GM18870 (cell line): ENCODE results near the gene DNAJC1.

Experiments used
- ATAC-seq: cut with Tn5 transposase; IDR thresholded peaks from one replicate; pipeline ENCODE4 v1.9.1; 2021; ENCODE audit warnings: moderate library complexity; ENCODE audit not compliant: unreplicated experiment

Gene DNAJC1

DNA sequence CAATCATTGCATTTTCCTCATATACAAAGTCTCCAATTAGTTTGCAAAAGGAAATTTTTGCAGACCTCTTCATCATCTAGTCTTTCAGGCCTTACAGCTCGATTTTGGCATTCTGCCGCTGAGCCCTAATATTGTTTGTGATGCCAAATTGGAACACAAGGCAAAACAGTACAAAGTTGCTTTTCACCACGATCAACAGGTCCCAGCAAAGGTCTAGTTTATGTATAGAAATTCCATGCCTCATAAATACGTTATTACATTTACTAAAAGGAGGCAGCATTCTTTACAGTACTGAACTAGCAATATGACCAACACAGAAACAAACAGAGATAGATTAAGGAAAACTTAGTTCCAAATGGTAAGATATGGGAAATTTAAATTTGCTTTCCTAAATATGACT lies 7.0 kb upstream of the DNAJC1 start:
- ATAC-seq, result no peak

- no peak for ATAC-seq
Observed at GRCh38 chr10:22006379-22006884, 2.9 kb upstream of the DNAJC1 start.

DNA sequence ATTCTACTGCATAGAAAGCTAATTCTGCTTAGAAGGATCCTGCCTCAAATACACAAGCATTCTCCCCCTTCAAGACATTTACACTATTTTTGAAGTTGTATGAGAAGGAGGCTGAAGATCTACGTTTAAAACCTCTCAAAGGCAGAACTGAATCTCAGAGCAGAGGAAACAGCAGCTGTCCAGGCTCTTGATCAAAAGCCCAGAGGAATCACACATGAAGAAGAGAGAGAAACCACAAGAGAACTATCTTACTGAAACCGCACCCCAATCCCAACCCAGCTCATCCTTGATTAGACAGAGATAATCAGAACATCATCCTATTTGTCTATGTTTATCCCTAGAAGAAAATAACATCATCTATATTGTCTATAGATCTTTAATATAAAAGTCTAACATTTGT lies 2.2 kb upstream of the DNAJC1 start:
- ATAC-seq, result no peak

DNA sequence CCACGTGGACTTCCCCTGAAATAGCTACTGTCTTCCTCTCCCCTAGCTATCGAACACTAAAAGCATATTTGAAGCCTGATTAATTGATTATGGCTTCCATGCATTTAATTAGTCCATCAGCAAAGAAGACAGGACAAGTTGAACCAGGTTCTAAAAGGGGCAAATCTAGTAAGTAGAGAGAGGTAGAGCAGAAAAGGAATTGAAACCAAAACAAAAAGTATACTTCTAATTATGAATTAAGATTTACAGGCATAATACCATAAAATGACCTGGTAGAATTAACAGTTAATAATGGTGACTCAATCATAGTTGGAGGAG lies 393 bp upstream of the DNAJC1 start:
- no peak for ATAC-seq

GRCh38 chr10:22002591-22003176 lies 846 bp downstream of the DNAJC1 start:
- peak; percentile 18 for ATAC-seq

GRCh38 chr10:21995557-21995956 lies 8.0 kb downstream of the DNAJC1 start:
- ATAC-seq, result no peak

- no peak for ATAC-seq
Observed at GRCh38 chr10:21993360-21994001, 10.0 kb downstream of the DNAJC1 start.

GRCh38 chr10:21991785-21992184 lies 11.7 kb downstream of the DNAJC1 start:
- no peak for ATAC-seq

GRCh38 chr10:21990449-21990848 lies 13.1 kb downstream of the DNAJC1 start:
- ATAC-seq, result no peak

DNA sequence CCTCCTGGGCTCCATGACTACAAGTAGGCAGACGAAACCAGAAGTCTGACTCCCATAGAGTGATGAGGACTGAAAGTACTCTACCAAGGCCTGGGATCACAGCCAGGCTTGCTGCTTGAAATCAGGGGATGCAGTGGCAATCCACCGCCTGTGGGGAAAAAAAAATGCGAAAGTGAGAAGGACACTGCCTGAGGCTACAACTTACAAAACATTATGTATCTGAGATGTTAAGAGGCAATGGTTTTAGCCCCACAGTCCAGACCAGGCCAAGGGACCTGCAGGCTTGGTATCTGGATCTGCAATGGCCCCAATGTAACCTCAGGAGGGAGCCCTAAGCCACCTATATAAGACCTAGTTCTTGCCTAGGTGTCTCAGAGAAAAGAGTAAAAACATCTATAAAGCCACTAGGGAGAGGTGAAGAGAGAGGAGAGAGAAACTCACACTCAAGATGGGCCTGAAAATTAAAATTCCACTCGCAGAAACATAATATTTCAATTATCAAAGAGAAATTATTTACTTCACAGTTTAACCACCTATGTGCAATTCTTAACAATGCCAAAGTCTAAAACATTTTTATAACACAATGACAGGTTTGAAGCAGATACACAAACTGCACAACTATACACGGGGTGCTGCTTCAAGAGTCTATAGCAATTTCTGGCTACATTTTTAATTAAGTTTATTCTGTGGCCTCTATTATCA lies 13.9 kb downstream of the DNAJC1 start:
- ATAC-seq, result peak; percentile 92

- ATAC-seq, result no peak
Observed at GRCh38 chr10:21985541-21985940, 18.0 kb downstream of the DNAJC1 start.

DNA sequence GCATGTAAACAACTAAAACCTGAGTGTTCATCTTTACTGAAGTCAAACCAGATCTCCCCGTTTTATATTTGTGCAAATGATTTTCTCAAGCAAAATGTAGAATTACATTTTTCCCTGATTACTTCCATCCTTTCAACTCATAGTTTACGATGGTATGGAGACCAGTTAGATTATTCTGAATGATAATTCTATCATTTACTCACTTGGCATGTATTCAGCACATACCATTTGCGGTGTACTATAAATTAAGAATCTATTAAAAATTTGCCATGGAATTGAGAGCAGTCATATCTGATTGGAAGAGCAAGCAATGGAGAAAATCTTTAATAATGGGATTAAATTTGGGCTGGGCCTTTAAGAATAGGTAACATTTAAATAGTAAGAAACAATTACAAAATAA lies 22.4 kb downstream of the DNAJC1 start:
- no peak for ATAC-seq

DNA sequence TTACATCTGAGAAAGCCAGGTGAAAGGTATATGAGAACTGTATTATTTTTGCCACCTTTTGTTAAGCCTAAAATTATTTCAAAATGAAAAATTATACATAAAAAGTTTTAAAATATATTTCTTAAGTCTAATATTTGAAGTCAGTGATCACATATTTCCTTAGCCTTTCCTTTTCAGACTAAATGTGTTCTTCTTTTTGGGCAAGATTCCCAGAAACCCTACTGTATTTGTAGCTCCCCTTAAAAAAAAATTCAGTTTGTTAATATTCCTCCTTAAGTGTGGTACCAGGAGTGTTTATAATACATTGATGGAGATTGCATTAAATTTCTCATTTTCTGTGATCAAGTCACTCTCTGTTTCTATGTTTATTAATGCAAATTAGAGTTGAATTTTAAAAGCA lies 22.8 kb downstream of the DNAJC1 start:
- ATAC-seq, result no peak

DNA sequence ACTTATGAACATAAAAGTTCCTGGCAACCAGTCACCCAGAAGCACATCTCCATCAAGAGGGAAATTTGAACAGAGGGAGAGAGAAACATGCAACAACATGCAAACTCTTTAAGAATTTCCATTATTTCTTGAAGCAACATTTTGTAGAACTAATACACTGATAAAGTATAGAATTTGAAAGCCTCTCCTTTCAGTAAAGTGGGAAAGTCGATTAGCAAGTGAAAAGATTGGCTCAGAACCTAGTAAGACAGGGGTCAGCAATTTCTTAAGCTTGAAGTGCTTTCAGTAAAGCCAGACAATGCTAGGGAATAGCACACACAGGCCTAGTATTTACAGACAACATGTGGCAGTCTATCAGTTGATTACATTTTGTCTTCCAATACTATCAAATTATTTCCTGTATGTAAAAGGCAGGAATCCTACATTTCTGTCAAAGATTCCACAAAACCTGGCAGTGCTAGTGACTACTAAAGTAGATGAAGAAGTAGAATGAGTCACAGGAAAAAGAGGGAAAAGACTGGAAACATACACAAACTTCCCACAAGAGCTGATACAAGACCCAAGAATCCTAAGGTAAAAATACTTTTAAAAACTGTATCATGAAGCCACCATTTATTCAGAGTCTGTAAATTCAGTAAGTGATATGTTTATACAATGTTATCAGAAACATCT lies 25.2 kb downstream of the DNAJC1 start:
- no peak for ATAC-seq

DNA sequence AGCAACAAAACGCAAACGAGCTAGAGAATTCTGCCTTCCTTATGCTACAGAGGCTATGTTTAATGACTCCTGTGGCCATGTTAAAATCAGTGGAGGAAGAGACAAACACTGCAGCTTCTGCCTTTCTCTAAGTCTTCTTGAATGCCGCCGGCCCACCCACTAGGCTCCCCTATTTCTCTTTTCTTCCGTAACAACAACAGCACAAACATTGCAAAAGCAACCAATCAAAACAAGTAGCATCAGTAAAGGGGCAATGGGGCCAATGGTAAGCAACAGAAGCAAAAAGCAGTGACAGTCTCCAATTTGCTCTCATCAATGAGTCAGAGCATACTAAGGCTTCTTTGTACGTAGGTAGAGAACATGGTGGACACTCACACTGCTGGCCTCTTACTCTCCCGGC lies 26.8 kb downstream of the DNAJC1 start:
- no peak for ATAC-seq

DNA sequence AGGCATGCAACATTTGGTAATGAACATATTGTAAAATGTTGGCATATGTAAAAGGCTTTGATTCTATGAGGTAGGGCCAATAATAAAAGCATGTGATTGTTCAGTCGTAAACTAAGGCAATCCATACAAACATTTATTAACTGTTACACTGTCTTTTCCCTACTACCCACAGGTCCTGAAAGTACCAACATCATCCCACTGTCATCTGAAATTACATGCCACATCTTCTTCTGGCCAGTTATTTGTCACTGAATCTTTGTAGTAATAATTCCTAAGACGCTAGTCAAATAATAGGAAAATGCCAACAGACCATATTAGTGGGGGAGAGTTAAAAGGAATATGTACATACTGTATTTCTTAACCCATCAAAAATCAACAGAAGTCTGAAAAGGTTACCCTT lies 27.2 kb downstream of the DNAJC1 start:
- no peak for ATAC-seq

GRCh38 chr10:21975378-21975990 lies 28.0 kb downstream of the DNAJC1 start:
- ATAC-seq, result no peak

GRCh38 chr10:21972584-21972983 lies 30.9 kb downstream of the DNAJC1 start:
- ATAC-seq, result no peak

- ATAC-seq, result no peak
Observed at GRCh38 chr10:21969326-21970287, 33.9 kb downstream of the DNAJC1 start.

DNA sequence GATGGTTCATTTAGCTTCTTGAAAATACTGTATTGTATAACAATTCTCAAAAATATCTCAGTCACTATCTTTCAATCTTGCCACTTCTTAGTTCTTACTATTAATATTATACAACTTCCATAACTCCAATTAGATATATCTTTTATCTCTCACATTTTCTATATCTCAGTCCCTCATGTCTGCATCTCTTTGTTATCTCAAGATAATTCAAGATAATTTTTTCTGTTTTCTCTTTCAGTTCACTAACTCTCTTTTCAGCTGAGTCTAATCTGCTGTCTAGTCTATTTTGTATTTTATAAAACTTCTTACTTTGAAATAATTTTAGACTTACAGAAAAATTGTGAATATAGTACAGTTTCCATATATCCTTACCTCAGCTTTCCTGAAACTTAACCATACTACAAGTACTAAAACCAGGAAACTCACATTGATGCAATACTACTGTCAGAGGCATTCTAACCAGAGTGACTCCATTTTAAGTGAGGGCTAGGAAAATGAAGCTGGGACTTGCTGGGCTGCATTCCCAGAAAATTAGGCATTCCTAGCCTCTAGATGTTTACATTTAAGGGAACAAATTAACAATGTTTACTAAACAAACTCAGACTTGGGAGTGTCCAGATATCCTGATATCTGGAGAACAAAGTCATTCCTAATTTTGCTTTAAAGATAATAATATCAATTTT lies 38.4 kb downstream of the DNAJC1 start:
- ATAC-seq, result no peak
